Measurements from ENCODE around the gene OMP.

GRCh38 chr11:77068457-77069335, 33.9 kb upstream of the OMP start:
- TF ChIP-seq CTCF (conservative IDR thresholded peaks at IDR 0.05; ENCODE audit: low read length) (no peak), EZH2phosphoT487 (IDR thresholded peaks at IDR 0.05; ENCODE audit: borderline replicate concordance) (no peak)
